Measurements from ENCODE around the gene RCAN3. TPM values are rescaled to one million over a fixed set of nuclear protein-coding genes. Genes with fewer than 3 reads are reported as not detected.

RCAN3 gene
- total RNA-seq, 1 donor from 2014 or later: 14.5 TPM

DNA sequence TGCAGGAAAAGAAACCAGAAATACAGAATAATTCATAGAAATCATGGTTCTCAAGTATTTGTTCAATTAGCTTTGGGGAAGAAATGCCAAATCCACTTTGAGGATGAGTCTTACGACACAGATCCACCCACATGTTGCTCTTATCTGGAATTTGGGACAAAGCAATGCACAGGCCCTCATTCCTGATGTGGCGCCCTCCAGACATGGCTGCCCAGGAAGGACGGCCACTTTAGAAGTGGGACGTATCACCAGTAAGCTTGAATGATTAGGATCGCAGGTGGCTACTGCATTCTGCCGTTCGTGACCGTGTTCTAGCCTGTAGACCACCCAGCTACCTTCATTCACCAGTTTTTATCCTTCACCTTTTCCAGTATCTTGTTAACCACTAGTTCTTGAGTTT lies 33.1 kb downstream of the RCAN3 start:
- TF ChIP-seq, protein P1, sequence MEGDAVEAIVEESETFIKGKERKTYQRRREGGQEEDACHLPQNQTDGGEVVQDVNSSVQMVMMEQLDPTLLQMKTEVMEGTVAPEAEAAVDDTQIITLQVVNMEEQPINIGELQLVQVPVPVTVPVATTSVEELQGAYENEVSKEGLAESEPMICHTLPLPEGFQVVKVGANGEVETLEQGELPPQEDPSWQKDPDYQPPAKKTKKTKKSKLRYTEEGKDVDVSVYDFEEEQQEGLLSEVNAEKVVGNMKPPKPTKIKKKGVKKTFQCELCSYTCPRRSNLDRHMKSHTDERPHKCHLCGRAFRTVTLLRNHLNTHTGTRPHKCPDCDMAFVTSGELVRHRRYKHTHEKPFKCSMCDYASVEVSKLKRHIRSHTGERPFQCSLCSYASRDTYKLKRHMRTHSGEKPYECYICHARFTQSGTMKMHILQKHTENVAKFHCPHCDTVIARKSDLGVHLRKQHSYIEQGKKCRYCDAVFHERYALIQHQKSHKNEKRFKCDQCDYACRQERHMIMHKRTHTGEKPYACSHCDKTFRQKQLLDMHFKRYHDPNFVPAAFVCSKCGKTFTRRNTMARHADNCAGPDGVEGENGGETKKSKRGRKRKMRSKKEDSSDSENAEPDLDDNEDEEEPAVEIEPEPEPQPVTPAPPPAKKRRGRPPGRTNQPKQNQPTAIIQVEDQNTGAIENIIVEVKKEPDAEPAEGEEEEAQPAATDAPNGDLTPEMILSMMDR (IDR thresholded peaks at IDR 0.05): no peak
- Mint-ChIP-seq H3K36me3 (ENCODE audit: low read depth) (peaks cover 7% of the 10 kb centered on the region), H3K27ac (ENCODE audit: unreplicated experiment) (no peak overlapping the region), H3K9me3 (ENCODE audit: low read depth) (no peaks in the 10 kb centered on the region), H3K4me3 (ENCODE audit: unreplicated experiment) (no peak overlapping the region), H3K27me3 (ENCODE audit: low read depth) (no peaks in the 10 kb centered on the region), H3K4me1 (ENCODE audit: low read depth) (peaks cover 5% of the 10 kb centered on the region)
- no peak for DNase-seq (ENCODE audit: low spot score)

GRCh38 chr1:24536391-24536840 lies 33.8 kb downstream of the RCAN3 start:
- H3K27ac Mint-ChIP-seq (ENCODE audit: unreplicated experiment): peak overlapping the region; percentile 8
- DNase-seq (ENCODE audit: low spot score): no peak
- TF ChIP-seq, protein P1 (IDR thresholded peaks at IDR 0.05): no peak
- H3K4me3 Mint-ChIP-seq (ENCODE audit: unreplicated experiment): no peak overlapping the region
- peaks cover 11% of the 10 kb centered on the region for H3K4me1 Mint-ChIP-seq (ENCODE audit: low read depth)
- peaks cover 7% of the 10 kb centered on the region for H3K36me3 Mint-ChIP-seq (ENCODE audit: low read depth)
- H3K27me3 Mint-ChIP-seq (ENCODE audit: low read depth): no peaks in the 10 kb centered on the region
- H3K9me3 Mint-ChIP-seq (ENCODE audit: low read depth): no peaks in the 10 kb centered on the region

GRCh38 chr1:24540051-24540905 lies 37.6 kb downstream of the RCAN3 start:
- Mint-ChIP-seq H3K4me1 (ENCODE audit: low read depth) (peaks cover 11% of the 10 kb centered on the region), H3K27ac (ENCODE audit: unreplicated experiment) (no peak overlapping the region)

GRCh38 chr1:24540906-24541710 lies 38.5 kb downstream of the RCAN3 start:
- Mint-ChIP-seq H3K27me3 (ENCODE audit: low read depth) (peaks cover 3% of the 10 kb centered on the region), H3K9me3 (ENCODE audit: low read depth) (no peaks in the 10 kb centered on the region), H3K4me3 (ENCODE audit: unreplicated experiment) (no peak overlapping the region), H3K4me1 (ENCODE audit: low read depth) (peaks cover 11% of the 10 kb centered on the region), H3K36me3 (ENCODE audit: low read depth) (peaks cover 1% of the 10 kb centered on the region), H3K27ac (ENCODE audit: unreplicated experiment) (no peak overlapping the region)
- TF ChIP-seq, protein P1 (IDR thresholded peaks at IDR 0.05): no peak
- DNase-seq (ENCODE audit: low spot score): no peak

More at GRCh38 chr1:24540051-24540905, 37.6 kb downstream of the RCAN3 start:
- Mint-ChIP-seq H3K9me3 (ENCODE audit: low read depth) (no peaks in the 10 kb centered on the region), H3K4me3 (ENCODE audit: unreplicated experiment) (no peak overlapping the region), H3K27me3 (ENCODE audit: low read depth) (no peaks in the 10 kb centered on the region), H3K36me3 (ENCODE audit: low read depth) (peaks cover 1% of the 10 kb centered on the region)
- TF ChIP-seq, protein P1 (IDR thresholded peaks at IDR 0.05): no peak
- no peak for DNase-seq (ENCODE audit: low spot score)

- Mint-ChIP-seq H3K4me1 (ENCODE audit: low read depth) (peaks cover 11% of the 10 kb centered on the region), H3K36me3 (ENCODE audit: low read depth) (peaks cover 1% of the 10 kb centered on the region), H3K27ac (ENCODE audit: unreplicated experiment) (no peak overlapping the region), H3K9me3 (ENCODE audit: low read depth) (no peaks in the 10 kb centered on the region), H3K27me3 (ENCODE audit: low read depth) (peaks cover 3% of the 10 kb centered on the region), H3K4me3 (ENCODE audit: unreplicated experiment) (no peak overlapping the region)
- TF ChIP-seq, protein P1 (IDR thresholded peaks at IDR 0.05): peak; percentile 76
- no peak for DNase-seq (ENCODE audit: low spot score)
Observed at GRCh38 chr1:24541711-24542346, 39.2 kb downstream of the RCAN3 start.
